Endothelial cell of umbilical vein (primary cell): Measurements from ENCODE around the gene DLG1. TPM values are rescaled to one million over a fixed set of nuclear protein-coding genes. Genes with fewer than 3 reads are reported as not detected.

Experiments
- BruUV-seq: library from RNA; stranded (reverse); fragments of 400-500 nt; replicated peaks from 2 replicates; lab custom pipeline; 2021; lab: Mats Ljungman, UMichigan
- CTCF ChIA-PET: fragments of 300-600, 350-600 bp; sonication (Branson Sonifier 250); formaldehyde crosslinking; loops from one replicate; lab custom pipeline; 2021; ENCODE audit warnings: antibody characterized with exemption, inconsistent platforms; lab: Charles Lee
- POLR2A ChIA-PET: fragments of 300-600, 350-600 bp; sonication (Branson Sonifier 250); formaldehyde crosslinking; loops from one replicate; lab custom pipeline; 2021; ENCODE audit warnings: antibody characterized with exemption, inconsistent platforms; lab: Charles Lee
- DNase-seq: peaks from one replicate; pipeline ENCODE4 v3.0.0-alpha.2; 2011; ENCODE audit warnings: low read depth, low spot score
- FAIRE-seq: peaks from 2 replicates; lab custom pipeline; 2011; peaks lifted over from hg19 to GRCh38; lab: Jason Lieb, UNC
- H2AFZ ChIP-seq: 2 replicates; pipeline ENCODE4 v1.6.0; 2012; ENCODE audit warnings: low read depth, low read length, control low read depth, inconsistent platforms
- H3K27ac ChIP-seq: 2 replicates; pipeline ENCODE4 v1.5.1; 2011; ENCODE audit warnings: low read depth, mild to moderate bottlenecking, control low read depth, low read length, moderate library complexity; ENCODE audit not compliant: insufficient read depth
- H3K27me3 ChIP-seq, 2 experiments: 2 replicates each; pipeline versions ENCODE4 v1.6.0 to v1.6.1; 2011; ENCODE audit warnings: low read length in 2 of 2, mixed read lengths in 1 of 2; ENCODE audit not compliant: control insufficient read depth in 2 of 2, insufficient read depth in 2 of 2
- H3K36me3 ChIP-seq, 2 experiments: 2 replicates in 1 of 2; 3 replicates in 1 of 2; pipeline ENCODE4 v1.5.1; 2011; ENCODE audit warnings: low read length in 2 of 2, mild to moderate bottlenecking in 1 of 2, moderate library complexity in 1 of 2; ENCODE audit not compliant: control insufficient read depth in 2 of 2, insufficient read depth in 2 of 2; ENCODE audit errors: extremely low read depth in 1 of 2
- H3K4me1 ChIP-seq: 3 replicates; pipeline ENCODE4 v1.5.1; 2011; ENCODE audit warnings: mild to moderate bottlenecking, low read length; ENCODE audit not compliant: control insufficient read depth, insufficient read depth; ENCODE audit errors: extremely low read depth
- H3K4me2 ChIP-seq: 2 replicates; pipeline ENCODE4 v1.6.1; 2011; ENCODE audit warnings: low read length, control low read depth, mixed read lengths; ENCODE audit not compliant: insufficient read depth
- H3K4me3 ChIP-seq, 3 experiments: fragments of 200-600 bp in 1 of 3; sonication (generic), shearing (Covaris generic) in 1 of 3; replicated peaks in 1 of 3; 2 replicates each; pipeline ENCODE4 v1.5.1; 2011 to 2016; ENCODE audit warnings: control low read depth in 3 of 3, low read length in 3 of 3, mild to moderate bottlenecking in 2 of 3, inconsistent platforms in 1 of 3, low read depth in 1 of 3, moderate library complexity in 1 of 3; ENCODE audit not compliant: insufficient read depth in 1 of 3
- H3K79me2 ChIP-seq: 2 replicates; pipeline ENCODE4 v1.6.0; 2012; ENCODE audit warnings: low read length, inconsistent platforms; ENCODE audit not compliant: control insufficient read depth, insufficient read depth
- H3K9ac ChIP-seq: replicated peaks from 2 replicates; pipeline ENCODE3; 2011; ENCODE audit warnings: low read length, control low read depth; ENCODE audit not compliant: insufficient read depth; ENCODE audit errors: extremely low read depth
- H3K9me1 ChIP-seq: replicated peaks from 3 replicates; pipeline ENCODE4 v1.6.0; 2011; ENCODE audit warnings: mild to moderate bottlenecking, low read length; ENCODE audit not compliant: control insufficient read depth, insufficient read depth; ENCODE audit errors: extremely low read depth
- H3K9me3 ChIP-seq: replicated peaks from 2 replicates; pipeline ENCODE4 v1.5.1; 2012; ENCODE audit warnings: low read length, inconsistent platforms; ENCODE audit not compliant: control insufficient read depth, insufficient read depth
- H4K20me1 ChIP-seq: replicated peaks from 2 replicates; pipeline ENCODE3; 2011; ENCODE audit warnings: mild to moderate bottlenecking, low read length; ENCODE audit not compliant: control insufficient read depth, insufficient read depth; ENCODE audit errors: extremely low read depth
- EZH2 ChIP-seq: IDR thresholded peaks from 2 replicates; pipeline ENCODE4 v1.6.1; 2012; ENCODE audit warnings: borderline replicate concordance, low read depth, mild to moderate bottlenecking, moderate library complexity, low read length, inconsistent platforms; ENCODE audit not compliant: severe bottlenecking
- FOS ChIP-seq: IDR thresholded peaks from 2 replicates; pipeline ENCODE4 v1.6.1; 2011; ENCODE audit warnings: mild to moderate bottlenecking, low read length, moderate library complexity, borderline replicate concordance; ENCODE audit not compliant: insufficient read depth
- GATA2 ChIP-seq: IDR thresholded peaks from 2 replicates; pipeline ENCODE4 v1.7.0; 2011; ENCODE audit warnings: low read depth, mild to moderate bottlenecking, moderate library complexity, mixed read lengths, low read length; ENCODE audit not compliant: insufficient read length, insufficient read depth
- JUN ChIP-seq: IDR thresholded peaks from 2 replicates; pipeline ENCODE4 v1.6.1; 2011; ENCODE audit warnings: borderline replicate concordance, low read depth; ENCODE audit not compliant: insufficient read length, insufficient read depth
- MYC ChIP-seq: IDR thresholded peaks from one replicate; pipeline ENCODE4 v1.6.1; 2011; ENCODE audit warnings: mild to moderate bottlenecking, low read depth, low read length
- POLR2A ChIP-seq: IDR thresholded peaks from 2 replicates; pipeline ENCODE4 v1.6.1; 2012; ENCODE audit warnings: low read depth, mild to moderate bottlenecking, control low read depth, low read length
- POLR2AphosphoS5 ChIP-seq: IDR thresholded peaks from 2 replicates; pipeline ENCODE4 v1.6.1; 2012; ENCODE audit warnings: low read depth, mild to moderate bottlenecking, control low read depth, low read length, moderate library complexity; ENCODE audit not compliant: insufficient read depth
- dilution Hi-C: fragments of 300-500 bp; cut with MboI; formaldehyde crosslinking; loops from one replicate; pipeline ENCODE4 v1.15.0; 2019; ENCODE audit warnings: low sequenced_read_pairs; ENCODE audit not compliant: extremely low pct_ligation_motif_present
- intact Hi-C: fragments of 100-400 bp; cut with micrococcal nuclease; formaldehyde crosslinking; loops from one replicate; pipeline ENCODE4 v1.10.0; 2022
- polyA plus RNA-seq, 4 experiments: library from polyadenylated mRNA; depleted of rRNA in 3 of 4; stranded (reverse) in 3 of 4; unstranded in 1 of 4; fragments of >200 nt; gene quantifications; 2 replicates each; pipeline versions ENCODE4 v1.2.1 to v1.2.3, GENCODE V29; 2011 to 2012; ENCODE audit warnings: missing spikeins in 1 of 4
- total RNA-seq: library from RNA; stranded (reverse); gene quantifications from 2 replicates; pipeline ENCODE4 v1.2.3, GENCODE V29; 2021
- TF ChIP-seq, protein P1 (sequence below), 2 donors: IDR thresholded peaks; 1 replicate in 1 of 2; 2 replicates in 1 of 2; pipeline ENCODE4 v1.5.1; 2011; ENCODE audit warnings: low read length in 2 of 2, mild to moderate bottlenecking in 2 of 2, moderate library complexity in 2 of 2, control low read depth in 1 of 2, inconsistent platforms in 1 of 2, low read depth in 1 of 2; ENCODE audit not compliant: insufficient read depth in 1 of 2; ENCODE audit errors: extremely low read depth in 1 of 2
- TF ChIP-seq, protein P2 (sequence below): IDR thresholded peaks from 2 replicates; pipeline ENCODE4 v1.6.1; 2011; ENCODE audit not compliant: insufficient read depth, insufficient read length

The DLG1 gene
- total and polyA plus RNA-seq, 2 donors (not counting 3 experiments of a cell fraction or from before 2014, with no cell fraction given) = 26.5 to 80.1 TPM

DNA sequence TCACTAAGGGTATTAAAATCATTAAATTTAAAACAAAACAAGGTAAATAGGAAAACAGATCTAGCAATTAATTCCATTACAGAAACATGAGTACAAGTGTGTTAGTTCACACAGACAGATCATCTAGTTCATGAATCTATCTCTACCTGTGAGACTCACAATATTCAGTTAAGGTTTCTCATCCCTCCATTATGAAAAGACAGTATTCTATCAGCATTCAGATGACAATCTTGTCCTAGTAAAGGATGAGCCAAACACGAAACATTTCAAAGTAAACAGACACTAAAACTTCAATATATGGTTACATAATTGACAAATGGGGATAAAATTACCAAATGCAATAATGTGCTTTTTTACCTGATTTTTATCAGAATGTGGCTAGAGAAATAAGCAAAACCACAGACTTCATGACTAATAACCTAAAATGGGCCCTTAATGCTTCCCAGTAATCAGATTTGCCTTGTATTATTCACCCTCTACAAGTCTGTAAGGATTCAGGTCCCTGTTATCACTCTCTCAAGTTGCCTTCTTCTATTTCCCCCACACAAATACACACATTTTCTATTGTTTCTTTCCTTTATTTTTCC lies 126.8 kb downstream of the DLG1 start:
- Histone ChIP-seq H3K36me3 (no peaks in the 10 kb centered on the region), H3K9me3 (no peaks in the 10 kb centered on the region), H3K9me1 (no peaks in the 10 kb centered on the region), H3K27ac (no peak overlapping the region), H3K4me1 (no peaks in the 10 kb centered on the region), H4K20me1 (peaks cover 2% of the 10 kb centered on the region), H3K4me3 (no peak overlapping the region), H3K79me2 (peaks cover 31% of the 10 kb centered on the region), H2AFZ (no peak overlapping the region), H3K9ac (no peak overlapping the region), H3K4me2 (no peak overlapping the region), H3K27me3 (no peaks in the 10 kb centered on the region)
- TF ChIP-seq, protein P1, sequence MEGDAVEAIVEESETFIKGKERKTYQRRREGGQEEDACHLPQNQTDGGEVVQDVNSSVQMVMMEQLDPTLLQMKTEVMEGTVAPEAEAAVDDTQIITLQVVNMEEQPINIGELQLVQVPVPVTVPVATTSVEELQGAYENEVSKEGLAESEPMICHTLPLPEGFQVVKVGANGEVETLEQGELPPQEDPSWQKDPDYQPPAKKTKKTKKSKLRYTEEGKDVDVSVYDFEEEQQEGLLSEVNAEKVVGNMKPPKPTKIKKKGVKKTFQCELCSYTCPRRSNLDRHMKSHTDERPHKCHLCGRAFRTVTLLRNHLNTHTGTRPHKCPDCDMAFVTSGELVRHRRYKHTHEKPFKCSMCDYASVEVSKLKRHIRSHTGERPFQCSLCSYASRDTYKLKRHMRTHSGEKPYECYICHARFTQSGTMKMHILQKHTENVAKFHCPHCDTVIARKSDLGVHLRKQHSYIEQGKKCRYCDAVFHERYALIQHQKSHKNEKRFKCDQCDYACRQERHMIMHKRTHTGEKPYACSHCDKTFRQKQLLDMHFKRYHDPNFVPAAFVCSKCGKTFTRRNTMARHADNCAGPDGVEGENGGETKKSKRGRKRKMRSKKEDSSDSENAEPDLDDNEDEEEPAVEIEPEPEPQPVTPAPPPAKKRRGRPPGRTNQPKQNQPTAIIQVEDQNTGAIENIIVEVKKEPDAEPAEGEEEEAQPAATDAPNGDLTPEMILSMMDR (IDR thresholded peaks at IDR 0.05; ENCODE audit: extremely low read depth in 1 of 2, insufficient read depth in 1 of 2, low read depth in 1 of 2, low read length in 2 of 2) = no peak
- TF ChIP-seq EZH2 = no peak
- TF ChIP-seq GATA2 = no peak
- TF ChIP-seq, protein P2, sequence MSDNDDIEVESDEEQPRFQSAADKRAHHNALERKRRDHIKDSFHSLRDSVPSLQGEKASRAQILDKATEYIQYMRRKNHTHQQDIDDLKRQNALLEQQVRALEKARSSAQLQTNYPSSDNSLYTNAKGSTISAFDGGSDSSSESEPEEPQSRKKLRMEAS = no peak
- no peak for TF ChIP-seq FOS
- no peak for TF ChIP-seq POLR2AphosphoS5
- TF ChIP-seq POLR2A = no peak
- TF ChIP-seq JUN = no peak
- TF ChIP-seq MYC = no peak
- dilution Hi-C loops (no loop called here), intact Hi-C loops (no loop called here)
- ChIA-PET CTCF (interaction anchor here (0.8 to 1.6 kb wide), 2 partner anchors 11 to 16 kb away, joined by 3 to 6 read pairs; no protein-coding TSS in a partner anchor), POLR2A (no interaction called here)
- no peak for DNase-seq
- no peak for FAIRE-seq
- BruUV-seq = no TSS peak
